ENCODE measurements around the gene LENG1.
"Not testable (repeated sequence)": the region's sequence is repeated elsewhere in the genome, so short reads cannot be mapped to it uniquely, and the experiment has no call there.

Gene LENG1

DNA sequence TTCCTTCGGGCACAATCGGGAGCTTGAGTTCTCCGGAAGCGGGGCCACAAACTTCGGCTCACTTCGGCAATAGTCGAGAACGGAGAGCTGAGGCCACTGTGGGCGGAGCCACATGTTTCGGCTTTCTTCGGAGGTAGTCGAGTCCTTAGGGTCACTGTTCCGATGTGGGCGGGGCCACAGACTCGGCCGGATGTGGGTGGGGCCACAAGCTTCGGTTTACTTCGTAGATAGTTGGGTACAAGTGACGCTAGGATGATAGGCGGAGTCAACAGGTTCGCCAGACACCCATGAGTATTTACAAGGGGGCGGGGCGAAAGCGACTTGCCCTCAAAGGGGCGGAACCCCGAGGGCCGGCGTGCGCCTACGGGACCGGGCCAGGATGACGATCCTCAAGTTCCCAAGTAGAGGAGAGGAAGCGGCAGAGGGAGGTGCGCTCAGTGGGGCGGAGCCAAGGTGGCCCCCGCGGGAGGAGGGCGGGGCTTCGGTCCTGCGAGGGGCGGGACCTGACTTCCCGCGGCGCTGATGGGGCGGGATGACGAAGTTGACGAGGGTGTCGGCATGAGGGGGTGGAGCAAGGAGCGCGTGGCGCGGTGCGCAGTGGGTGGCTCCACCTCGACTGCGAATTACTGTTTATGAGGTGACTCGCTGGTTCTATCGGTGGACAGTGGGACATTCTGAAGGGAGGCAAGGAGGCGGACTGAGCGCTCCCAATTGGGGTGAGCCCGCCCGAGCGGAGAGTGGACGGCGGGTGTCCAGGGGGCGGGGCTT is 30.4 kb upstream of the LENG1 start:
- DNase-seq (ENCODE audit: low spot score), result peak; percentile 89

DNA sequence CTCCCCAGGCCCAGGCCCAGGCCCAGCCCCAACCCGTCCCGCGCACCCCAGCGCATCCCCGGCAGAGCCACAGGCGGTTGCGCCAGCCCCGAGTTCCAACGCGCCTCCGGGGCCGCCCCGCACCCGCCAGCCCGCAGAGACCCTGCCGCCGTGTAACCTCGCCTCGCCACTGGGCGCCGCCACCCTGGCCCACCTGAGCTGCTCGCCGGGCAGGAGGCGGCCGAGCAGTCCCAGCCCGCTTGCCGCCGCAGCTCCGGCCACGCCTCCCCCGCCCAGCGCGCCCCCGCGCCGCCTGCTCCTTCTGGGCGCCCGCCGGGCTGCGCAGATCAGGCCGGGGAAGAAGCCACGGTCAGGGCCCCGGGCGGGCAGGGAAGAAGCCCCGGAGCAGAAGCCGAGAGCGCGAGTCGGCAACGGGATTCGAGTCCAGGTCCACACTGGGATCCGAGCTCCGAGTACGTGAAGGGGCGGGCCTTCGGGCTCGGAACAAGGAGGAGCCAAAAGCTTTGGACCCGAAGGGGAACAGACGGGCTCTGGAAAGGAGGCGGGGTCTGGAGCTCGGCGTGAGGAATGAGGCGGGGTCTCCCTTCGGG is 29.7 kb upstream of the LENG1 start, which contains the start of gene MBOAT7:
Gene MBOAT7 (minus strand): TSS at position 436 of the 590 bp plus-strand sequence. CDS start 1,072 bp downstream, outside the sequence.
- DNase-seq (ENCODE audit: low spot score), result no peak

DNA sequence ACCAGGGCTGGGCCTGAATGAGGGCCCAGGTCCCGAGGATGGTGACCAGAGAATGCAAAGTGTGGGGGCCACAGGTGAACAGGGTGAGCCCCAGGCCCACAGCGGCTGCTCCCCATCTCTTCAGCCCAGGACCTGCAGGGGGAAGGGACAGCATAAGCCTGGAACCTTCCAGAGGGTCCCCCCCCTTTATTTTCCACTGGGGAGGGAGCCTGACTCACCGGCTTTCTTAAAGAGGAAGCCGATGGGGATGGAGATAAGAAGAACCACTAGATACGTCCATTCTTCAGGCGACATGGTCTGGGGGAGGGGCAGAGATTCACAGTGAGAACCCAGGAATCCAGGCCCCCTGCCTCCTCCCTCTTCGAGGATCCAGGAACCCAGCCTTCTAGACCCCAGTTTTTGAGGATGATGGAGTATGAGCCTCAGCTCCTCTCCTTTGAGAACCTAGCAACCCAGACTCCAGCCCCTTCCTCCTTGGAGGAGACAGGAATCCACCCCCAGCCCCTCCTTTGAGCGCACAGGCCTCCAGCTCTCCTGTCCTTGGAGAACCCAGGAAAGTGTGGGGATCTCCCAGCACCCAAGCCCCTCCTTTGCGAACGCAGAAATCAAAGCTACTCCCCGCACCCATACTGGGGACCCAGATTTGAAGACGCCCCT is 28.8 kb upstream of the LENG1 start:
- DNase-seq (ENCODE audit: low spot score), result no peak

DNA sequence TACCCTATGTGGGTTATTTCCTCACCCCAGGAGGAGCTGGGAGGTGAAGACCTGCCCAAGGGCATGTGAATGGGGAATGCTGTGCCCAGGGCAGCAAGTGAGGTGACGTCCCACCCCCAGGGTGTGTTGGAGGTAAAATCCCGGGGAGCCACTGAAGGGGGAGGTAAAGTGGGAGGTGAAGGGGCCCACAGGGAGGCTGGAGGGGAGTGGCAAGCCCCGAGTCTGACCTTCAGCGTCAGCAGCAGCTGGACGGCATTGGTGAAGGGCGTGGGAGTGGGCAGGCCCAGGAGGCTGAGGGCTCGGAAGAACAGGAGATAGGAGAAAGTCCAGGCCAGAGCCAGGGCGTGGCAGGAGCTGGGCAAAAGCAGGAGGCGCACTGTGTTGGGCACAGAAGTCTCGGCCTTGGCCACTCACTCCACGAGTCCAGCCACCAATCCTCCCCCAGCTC is 27.4 kb upstream of the LENG1 start:
- no peak for DNase-seq (ENCODE audit: low spot score)

DNA sequence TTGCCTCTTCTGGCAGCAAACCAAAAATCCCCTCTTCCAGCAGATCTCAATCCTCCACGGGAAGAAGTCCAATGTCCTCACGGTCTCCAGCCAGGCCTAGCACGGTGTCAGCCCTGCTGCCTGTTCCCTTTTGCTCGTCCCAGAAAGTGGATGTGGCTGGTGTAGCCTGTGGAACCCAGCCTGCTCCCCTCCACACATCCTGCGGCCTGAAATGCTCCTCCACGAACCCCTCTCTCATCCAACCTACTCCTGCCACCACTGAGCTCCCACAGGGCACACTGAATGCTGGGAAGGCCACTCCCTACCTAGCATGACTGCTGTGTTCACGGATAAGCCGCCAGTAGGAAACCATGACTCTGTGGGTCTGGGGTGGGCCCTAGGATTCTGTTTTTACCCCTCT is 26.8 kb upstream of the LENG1 start:
- no peak for DNase-seq (ENCODE audit: low spot score)

DNA sequence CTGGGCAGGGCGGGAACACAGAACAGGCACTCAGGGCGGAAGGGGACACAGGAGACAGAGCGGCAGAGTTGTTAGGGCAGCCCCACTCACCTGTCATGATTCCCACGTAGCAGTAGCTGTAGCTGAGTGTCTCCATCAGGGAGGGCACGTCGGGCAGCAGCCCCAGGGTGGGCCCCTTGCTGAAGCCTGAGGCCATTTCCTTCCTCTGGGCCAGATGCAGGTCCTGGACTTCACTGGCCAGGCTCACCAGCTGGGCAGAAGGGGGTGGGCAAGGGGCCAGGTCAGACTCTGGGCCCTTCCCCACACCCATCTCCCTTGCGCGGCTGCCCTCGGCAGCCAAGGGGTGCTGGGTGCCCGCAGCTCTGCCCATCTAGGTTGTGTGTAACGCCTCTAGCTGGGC is 23.9 kb upstream of the LENG1 start:
- DNase-seq (ENCODE audit: low spot score), result no peak

DNA sequence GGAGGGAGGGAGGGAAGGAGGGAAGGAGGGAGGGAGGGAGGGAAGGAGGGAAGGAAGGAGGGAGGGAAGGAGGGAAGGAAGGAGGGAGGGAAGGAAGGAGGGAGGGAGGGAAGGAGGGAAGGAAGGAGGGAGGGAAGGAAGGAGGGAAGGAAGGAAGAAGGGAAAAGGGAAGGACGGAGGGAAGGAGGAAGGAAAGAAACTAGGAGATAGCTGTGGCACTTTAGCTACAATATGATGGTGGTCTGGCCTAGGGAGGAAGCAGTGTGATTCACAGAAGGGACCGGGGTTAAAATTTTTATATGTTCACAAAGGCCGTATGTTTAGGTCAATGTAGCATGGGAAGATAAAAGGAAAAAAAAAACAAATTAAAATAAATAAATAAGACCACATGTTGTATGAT is 22.4 kb upstream of the LENG1 start:
- not testable (repeated sequence) for DNase-seq (ENCODE audit: low spot score)

DNA sequence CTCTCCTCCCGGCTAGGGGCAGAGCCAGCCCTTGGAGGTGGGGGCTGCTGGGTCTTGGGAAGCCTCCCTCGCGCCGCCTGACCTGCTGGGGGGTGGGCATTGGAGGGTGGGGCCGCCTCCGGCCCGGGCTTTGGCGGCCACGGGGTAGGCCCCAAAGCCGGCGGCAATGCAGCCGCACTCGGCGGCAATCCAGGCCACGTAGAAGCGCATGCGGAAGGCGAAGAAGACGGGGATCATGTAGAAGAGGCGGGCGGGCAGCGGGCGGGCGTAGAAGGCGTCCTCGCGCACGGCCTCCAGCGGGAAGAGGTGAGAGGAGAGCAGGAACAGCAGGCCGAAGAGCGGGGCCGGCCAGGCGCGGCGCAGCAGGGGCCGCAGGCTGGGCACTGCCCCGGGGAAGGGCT is 21.2 kb upstream of the LENG1 start:
- DNase-seq (ENCODE audit: low spot score), result no peak

DNA sequence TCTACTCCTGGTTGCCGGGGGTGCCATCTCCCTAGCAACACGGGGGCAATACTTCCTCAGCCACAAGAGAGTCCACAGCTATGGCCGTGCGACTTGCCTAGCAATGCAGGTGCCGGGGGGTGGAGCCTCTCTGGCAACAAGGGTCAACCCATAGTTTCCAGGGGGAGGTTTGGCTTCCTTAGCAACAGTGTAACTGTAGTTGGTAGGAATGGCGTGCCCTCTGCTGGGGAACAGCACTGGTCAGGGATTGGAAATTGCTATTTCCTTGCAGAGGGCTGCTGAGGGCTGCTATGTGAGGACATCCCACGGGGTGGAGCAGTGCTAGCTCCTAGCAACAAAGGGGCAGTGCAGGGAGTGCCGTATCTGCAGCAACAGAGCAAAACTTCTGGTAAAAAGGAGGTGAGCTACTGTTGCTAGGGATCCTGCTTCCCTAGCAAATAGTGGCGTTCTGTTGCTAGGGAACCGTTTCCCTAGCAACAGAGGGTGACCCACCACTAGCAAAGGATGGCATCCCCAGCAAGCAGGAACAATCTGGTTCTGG is 20.5 kb upstream of the LENG1 start:
- no peak for DNase-seq (ENCODE audit: low spot score)

DNA sequence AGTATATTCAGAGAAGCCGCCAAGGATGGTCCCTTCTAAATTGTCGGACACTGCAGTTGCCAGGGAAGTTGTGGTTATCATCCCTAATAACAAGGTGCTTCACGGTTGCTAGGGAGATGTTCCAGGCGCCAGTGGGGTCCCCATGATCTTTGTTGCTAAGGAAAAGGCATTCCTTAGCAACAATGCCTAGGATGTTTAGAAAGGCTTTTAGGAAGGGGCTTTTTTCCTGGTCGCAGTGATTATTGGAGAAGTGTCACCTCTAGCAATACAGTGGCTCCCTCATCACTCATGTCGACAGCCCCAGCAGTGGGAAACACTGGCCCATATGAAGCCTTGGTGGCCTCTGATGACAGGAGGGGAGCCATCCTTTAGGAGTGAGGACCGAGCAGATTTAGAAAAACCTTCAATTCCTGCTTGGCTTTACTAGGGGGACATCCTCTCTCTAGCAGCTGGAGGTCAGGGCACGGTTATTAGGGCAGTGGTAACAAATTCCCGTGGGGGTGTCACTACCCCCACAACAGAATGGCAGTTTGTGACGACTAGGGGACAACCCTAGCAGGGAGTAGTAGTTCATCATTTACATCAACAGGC is 19.8 kb upstream of the LENG1 start:
- no peak for DNase-seq (ENCODE audit: low spot score)

DNA sequence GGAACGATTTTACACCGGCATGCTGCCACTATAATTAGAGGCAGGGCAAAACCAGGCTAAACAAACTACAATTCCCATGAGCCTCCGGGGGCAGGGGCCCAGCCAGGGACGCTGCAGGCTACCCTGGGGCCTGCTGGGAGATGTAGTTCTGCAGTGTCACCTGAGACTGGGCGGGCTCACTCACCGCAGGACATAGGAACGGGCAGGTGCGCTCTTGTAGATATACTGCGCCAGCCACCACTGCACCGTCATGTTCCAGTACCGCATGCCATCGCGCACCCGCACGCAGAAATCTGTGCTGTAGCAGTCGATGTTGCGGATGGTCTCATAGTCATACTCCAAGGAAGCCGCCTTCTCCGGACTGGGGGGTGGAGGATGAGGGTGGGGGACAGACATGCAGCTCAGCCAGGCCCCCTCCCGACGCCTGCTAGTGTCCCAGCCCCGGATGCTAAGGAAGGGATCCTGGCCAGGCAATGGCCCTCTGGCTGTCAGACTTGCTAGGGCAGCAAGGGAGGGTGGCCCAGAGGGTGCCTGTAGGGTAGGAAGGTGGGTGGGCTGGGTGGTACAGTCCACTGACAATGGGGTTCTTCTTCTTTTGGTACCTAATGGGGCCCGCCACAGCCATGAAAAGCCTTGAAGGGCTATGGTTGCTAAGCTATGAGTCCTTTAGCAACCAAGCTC is 19.2 kb upstream of the LENG1 start:
- no peak for DNase-seq (ENCODE audit: low spot score)

DNA sequence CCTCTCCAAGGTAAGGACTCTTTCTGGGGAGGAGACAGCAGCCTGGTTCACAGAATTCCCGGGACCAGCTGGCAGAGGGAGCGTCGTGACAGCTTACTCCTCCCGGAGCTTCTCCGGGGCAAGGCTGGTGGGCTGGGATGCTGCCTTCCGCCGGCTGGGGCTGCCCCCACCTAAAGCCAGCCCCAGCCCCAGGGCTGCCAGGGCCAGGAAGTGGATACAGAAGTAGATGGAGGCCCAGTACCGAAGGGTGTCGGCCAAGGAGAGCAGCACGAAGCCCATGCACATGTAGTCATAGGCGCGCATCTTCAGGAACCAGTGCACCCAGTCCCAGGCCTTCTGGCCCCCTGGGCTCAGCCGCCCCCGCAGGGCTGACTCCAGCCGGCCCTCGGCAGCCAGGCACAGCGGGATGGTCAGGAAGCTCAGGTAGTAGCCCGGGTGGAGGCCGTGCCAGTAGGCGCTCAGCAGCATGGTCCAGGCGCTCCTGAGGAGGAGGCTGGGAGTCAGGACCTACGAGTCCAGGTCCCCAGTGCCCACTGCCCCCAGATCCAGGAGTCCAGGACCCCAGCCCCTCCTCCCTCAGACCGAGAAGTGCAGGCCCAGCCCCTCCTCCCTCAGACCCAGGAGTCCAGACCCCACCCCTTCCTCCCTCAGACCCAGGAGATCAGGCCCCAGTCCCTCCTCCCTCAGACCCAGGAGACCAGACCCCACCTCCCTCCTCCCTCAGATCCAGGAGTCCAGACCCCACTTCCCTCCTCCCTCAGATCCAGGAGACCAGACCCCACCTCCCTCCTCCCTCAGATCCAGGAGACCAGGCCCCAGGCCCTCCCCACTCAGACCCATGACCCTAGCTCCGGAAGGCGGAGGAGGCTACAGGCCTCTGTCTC is 14.7 kb upstream of the LENG1 start:
- no peak for DNase-seq (ENCODE audit: low spot score)

DNA sequence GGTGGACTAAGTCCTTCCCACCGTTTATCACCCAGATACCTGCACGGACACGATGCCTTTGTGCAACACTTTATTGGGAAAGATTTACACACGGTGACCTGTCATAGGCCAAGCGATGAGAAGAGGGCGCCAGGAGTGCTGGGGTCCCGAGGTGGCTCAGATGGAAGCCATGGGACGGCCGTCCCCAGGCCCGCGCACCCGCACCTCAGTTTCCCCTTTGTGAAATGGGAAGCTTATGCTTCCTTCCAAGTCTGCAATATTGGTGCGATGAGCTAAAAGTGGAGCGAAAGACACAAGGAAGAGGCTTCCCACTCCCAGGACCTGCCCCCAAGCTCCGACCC is 13.8 kb upstream of the LENG1 start:
- no peak for DNase-seq (ENCODE audit: low spot score)

DNA sequence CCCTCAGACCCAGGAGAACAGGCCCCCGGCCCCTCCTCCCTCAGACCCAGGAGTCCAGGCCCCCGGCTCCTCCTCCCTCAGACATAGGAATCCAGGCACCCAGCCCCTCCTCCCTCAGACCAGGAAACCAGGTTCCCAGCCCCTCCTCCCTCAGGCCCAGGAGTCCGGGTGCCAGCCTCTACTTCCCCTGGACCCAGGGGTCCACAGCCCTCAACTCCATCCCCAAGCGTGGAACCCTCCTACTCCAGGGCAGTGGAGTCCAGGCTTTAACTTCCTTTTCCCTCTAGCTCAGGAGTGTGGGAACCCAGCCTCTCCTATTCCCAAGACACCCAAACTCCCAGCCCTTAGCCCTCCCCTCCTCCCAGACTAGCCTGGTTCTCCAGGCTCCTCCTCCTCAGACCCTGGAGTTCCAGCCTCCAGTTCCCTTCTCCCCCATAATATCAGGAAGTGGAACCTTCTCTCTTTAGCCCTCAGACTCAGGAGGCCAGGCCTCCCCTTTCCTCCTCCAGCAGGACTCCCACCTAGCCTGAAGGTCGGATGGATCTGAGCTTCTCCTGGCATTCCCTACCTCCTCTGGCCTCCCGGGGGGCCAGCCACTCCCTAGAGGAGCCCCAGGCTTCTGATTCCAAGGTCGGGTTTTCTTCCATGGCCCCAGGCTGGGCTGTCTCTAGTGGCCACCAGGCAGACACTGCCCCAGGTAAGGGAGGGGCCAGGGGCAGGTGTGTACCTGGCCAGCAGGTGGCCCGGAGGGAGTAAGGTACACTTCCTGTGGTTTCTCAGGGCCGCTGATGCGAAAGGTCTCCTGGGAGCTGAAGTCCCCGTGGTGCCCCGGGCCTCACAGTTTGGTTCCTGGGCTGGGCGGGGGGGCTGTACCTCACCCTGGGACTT is 13.2 kb upstream of the LENG1 start, which contains the start of gene TMC4:
Gene TMC4 (minus strand): TSS at position 690 of the 888 bp plus-strand sequence. CDS start 43 bp downstream, at position 647.
- no peak for DNase-seq (ENCODE audit: low spot score)

DNA sequence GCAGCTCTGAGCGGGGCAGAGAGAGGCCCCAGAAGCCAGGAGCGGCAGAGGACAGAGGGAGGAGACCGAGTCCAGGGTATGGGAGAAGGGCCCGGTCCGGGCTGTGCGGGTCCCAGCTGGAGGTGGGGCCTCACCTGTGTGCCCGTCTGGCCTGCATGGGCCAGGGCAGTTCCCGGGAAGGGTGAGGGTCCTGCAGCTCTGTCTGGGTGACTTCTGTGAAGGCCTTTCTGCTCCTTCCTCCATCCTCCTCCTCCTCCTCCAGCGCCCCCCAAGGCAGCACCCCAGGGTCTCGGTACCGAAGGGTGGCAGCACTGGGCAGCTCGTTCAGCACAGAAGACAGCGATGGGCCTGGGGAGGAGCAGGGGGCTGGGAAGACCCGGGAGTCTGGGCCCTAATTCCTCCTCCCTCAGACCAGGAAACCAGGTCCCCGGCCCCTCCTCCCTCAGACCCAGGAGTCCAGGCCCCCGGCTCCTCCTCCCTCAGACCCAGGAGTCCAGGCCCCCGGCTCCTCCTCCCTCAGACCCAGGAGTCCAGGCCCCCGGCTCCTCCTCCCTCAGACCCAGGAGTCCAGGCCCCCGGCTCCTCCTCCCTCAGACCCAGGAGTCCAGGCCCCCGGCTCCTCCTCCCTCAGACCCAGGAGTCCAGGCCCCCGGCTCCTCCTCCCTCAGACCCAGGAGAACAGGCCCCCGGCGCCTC is 12.4 kb upstream of the LENG1 start:
- DNase-seq (ENCODE audit: low spot score), result not testable (repeated sequence)

DNA sequence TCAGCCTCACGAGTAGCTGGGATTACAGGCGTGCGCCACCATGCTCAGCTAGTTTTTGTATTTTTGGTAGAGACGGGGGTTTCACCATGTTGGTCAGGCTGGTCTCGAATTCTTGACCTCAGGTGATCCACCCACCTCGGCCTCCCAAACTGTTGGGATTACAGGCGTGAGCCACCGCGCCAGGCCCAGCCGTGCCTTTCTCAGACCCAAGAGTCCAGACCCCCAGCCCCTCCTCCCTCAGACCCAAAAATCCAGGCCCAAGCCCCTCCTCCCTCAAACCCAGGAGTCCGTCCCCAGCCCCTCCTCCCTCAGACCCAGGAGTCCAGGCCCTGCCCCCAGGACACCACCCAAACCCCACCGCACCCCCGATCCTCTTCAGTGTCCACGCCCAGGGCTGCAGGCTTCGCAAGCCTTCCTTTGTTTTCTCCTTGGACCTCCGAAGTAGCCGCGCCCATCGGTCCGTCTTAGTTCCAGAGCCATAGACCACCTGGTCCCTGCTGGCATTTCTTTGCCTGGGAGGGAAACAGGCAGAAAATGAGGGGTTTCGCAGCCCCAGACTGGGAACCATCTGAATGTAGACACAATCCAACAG is 9.7 kb upstream of the LENG1 start:
- DNase-seq (ENCODE audit: low spot score), result no peak

DNA sequence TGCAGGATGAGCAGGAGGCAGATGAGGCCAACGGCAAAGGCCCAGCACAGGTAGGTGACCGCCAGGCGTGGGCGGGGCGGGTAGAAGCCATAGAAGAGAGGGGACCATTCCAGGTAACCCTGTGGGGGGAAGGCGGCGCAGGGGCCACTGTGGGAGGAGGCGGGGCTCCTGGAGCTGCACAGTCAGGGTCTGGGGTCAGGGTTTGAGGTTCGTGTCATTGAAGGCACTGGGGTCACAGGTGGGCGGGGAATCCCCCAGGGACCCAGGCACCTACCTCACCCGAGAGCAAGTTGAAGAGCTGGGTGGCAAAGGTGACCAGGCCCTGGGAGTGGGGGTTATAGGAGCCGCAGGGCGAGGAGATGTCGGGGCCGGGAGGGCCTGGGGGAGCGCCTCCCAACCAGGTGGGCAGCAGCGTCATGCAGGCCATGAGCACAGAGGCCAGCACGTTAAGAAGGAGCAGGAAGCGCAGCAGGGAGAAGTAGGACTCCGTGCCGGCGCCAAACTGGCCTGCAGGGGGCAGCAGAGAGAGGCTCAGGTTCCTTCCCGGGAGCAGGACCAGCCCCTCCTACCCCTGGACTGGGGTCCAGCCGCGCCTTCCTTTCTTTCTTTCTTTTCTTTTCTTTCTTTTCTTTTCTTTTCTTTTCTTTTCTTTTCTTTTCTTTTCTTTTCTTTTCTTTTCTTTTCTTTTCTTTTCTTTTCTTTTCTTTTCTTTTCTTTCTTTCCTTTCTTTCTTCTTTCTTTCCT is 8.8 kb upstream of the LENG1 start:
- peak; percentile 91 for DNase-seq (ENCODE audit: low spot score)

DNA sequence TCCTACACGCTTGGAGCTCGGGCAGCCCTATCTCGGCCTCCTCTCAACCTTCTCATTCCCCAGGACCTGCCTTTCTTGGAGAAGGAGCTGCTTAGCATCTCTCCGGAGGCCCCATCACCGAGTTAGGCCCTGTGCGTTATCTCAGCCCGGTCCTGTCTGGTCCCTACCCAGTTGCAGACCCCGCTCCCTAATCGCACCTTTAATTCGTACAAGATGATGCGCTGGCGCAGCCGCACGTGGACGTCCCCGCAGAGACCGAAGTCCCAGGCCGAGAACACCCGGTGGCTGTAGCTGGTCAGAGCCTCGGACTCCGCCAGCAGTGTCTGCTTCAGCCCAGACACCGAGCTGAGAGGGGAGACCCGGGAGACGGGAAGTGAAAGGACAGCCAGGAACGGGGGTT is 5.7 kb upstream of the LENG1 start:
- no peak for DNase-seq (ENCODE audit: low spot score)

Measured in HuH-7 (cell line).